ENCODE measurements around the gene SPINK9.

The SPINK9 gene

GRCh38 chr5:148372166-148372725, 36.9 kb downstream of the SPINK9 start:
- TF ChIP-seq, protein P1, sequence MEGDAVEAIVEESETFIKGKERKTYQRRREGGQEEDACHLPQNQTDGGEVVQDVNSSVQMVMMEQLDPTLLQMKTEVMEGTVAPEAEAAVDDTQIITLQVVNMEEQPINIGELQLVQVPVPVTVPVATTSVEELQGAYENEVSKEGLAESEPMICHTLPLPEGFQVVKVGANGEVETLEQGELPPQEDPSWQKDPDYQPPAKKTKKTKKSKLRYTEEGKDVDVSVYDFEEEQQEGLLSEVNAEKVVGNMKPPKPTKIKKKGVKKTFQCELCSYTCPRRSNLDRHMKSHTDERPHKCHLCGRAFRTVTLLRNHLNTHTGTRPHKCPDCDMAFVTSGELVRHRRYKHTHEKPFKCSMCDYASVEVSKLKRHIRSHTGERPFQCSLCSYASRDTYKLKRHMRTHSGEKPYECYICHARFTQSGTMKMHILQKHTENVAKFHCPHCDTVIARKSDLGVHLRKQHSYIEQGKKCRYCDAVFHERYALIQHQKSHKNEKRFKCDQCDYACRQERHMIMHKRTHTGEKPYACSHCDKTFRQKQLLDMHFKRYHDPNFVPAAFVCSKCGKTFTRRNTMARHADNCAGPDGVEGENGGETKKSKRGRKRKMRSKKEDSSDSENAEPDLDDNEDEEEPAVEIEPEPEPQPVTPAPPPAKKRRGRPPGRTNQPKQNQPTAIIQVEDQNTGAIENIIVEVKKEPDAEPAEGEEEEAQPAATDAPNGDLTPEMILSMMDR (conservative IDR thresholded peaks at IDR 0.05), result no peak
- no peak for TF ChIP-seq ZFX (IDR thresholded peaks at IDR 0.05)
- H3K27ac ChIP-seq, result no peak overlapping the region

DNA sequence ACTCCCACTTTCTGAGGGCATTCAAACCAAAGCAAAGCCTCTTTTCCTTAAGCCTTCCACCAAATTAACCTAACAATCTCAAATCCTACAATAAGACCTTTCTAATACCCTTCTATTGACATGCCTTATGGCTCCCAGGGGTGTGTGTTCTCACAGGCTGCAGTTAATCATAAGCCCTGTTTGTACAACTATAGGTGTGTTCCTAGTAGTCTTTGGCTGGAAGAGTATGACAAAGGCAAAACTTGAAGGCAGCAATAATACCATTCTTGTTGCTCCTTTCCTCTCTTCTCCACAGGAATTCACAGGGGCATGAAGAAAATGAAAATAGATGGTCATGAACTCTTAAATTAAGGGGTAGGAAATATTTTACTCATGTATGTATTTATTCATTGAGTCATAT, 37.5 kb downstream of the SPINK9 start:
- TF ChIP-seq, protein P1 (conservative IDR thresholded peaks at IDR 0.05), result no peak
- TF ChIP-seq ZFX (IDR thresholded peaks at IDR 0.05), result no peak
- H3K27ac ChIP-seq, result no peak overlapping the region

DNA sequence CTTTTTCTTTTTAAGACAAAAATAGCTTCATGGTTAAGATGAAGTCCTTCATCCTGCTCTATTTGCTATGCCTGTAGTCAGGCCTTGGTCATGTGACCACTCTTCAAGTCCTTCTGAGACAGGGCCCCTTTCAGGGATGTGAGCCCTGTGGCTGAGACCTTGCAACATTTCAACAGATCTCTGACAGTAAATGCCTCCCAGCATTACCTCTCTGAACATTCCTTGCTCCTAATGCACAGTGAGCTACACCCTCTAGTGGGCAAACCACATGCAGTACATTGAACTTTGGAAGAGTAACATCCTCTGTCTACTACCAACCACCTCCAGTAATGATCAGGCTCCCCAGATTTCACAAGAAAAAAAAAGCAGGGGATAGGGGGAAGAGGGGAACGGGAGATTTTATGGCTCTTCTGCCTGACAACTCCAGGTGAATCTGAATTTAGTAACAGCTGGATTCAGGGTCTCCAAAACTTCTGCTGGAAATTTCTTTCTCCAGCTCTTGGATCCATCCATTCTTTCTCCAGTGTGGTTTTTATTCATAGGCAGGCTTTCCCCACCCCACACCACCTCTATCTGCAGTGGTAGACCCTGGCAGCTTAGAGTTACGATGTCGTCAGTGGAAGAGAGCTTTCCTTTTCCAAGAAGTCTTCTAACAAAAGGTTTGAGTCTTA, 39.5 kb downstream of the SPINK9 start:
- no peak overlapping the region for H3K27ac ChIP-seq
- TF ChIP-seq ZFX (IDR thresholded peaks at IDR 0.05), result no peak
- TF ChIP-seq, protein P1 (conservative IDR thresholded peaks at IDR 0.05), result peak; percentile 89

DNA sequence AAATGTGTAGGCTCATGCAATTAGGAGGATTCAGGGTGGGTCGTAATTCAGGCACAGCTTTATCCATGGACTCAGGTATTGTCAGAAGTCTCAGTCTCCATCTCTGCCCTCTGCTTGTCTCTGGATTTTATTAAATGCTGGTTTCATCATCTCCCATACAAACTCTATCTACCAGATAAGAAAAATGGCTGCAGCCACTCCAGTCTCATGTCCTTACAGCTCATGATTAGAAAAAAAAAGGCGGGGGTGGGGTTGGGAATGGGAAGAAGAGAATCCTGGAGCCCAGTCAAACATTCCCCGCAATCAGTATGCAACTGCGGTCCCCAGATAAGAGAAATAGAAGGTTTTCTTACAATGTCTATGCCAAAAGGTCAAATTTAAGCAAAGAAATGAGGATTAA, 40.8 kb downstream of the SPINK9 start:
- TF ChIP-seq, protein P1 (conservative IDR thresholded peaks at IDR 0.05), result no peak
- TF ChIP-seq ZFX (IDR thresholded peaks at IDR 0.05), result no peak
- H3K27ac ChIP-seq, result no peak overlapping the region

DNA sequence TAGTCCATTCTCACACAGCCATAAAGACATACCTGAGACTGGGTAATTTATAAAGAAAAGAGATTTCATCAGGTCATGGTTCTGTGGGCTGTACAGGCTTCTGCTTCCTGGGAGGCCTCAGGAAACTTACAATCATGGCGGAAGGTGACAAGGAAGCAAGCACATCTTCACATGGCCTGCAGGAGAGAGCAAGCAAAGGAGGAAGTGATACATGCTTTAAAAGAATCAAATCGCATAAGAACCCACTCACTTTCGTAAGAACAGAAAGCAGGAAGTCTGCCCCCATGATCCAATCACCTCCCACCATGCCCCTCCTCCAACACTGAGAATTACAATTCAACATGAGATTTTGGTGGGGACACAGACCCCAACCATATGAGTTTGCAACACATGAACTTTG, 43.3 kb downstream of the SPINK9 start:
- peak overlapping the region; percentile 72; the same call in 1 of the 2 replicates for H3K27ac ChIP-seq
- TF ChIP-seq ZFX (IDR thresholded peaks at IDR 0.05), result no peak
- TF ChIP-seq, protein P1 (conservative IDR thresholded peaks at IDR 0.05), result no peak

DNA sequence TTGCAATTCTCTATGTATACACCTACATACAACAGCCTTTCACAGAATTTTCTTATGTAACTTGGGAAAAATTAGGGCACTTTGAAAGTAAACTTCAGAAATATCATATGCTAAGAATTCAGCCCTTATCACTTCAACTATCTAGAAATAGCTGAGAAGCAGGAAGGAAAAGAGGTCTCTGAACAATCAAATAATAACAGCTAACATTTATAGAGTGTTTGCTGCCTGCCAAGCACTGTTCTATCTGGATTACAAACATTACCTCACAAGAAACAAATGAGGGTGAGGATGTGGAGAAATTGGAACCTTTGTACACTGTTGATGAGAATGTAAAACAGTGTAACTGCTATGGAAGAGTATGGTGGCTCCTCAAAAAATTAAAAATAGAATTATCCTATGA, 44.0 kb downstream of the SPINK9 start:
- TF ChIP-seq, protein P1 (conservative IDR thresholded peaks at IDR 0.05), result no peak
- TF ChIP-seq ZFX (IDR thresholded peaks at IDR 0.05), result no peak
- no peak overlapping the region for H3K27ac ChIP-seq

- H3K27ac ChIP-seq, result no peak overlapping the region
- no peak for TF ChIP-seq ZFX (IDR thresholded peaks at IDR 0.05)
- TF ChIP-seq, protein P1 (conservative IDR thresholded peaks at IDR 0.05), result no peak
Measured at GRCh38 chr5:148381906-148382305, 46.5 kb downstream of the SPINK9 start.

Measured in C4-2B (cell line).